Measurements from ENCODE around the gene TM7SF3. TPM values are rescaled to one million over a fixed set of nuclear protein-coding genes. Genes with fewer than 3 reads are reported as not detected.

Gene TM7SF3
- total and polyA plus RNA-seq, 2 donors (not counting 1 experiment from before 2014, with no cell fraction given), result 85.3 to 156 TPM

GRCh38 chr12:27012239-27012981 lies 1.8 kb downstream of the TM7SF3 start:
- no peaks in the 10 kb centered on the region for H4K20me1 ChIP-seq (ENCODE audit: control insufficient read depth, extremely low read depth, insufficient read depth, low read length)
- peak overlapping the region in 2 of 4 experiments; percentile 25 to 93 for H3K4me3 ChIP-seq (replicated peaks in 1 of 4; ENCODE audit: control extremely low read depth in 1 of 4, insufficient read depth in 1 of 4, low read depth in 3 of 4, low read length in 4 of 4)
- TF ChIP-seq CTCF (conservative IDR thresholded peaks at IDR 0.05 in 1 of 2, IDR thresholded peaks at IDR 0.05 in 1 of 2; ENCODE audit: low read depth in 1 of 2, low read length in 2 of 2) (no peak), EZH2 (IDR thresholded peaks at IDR 0.05; ENCODE audit: low read length, missing control alignments) (no peak)
- peaks cover 2% of the 10 kb centered on the region for H3K4me1 ChIP-seq (ENCODE audit: control insufficient read depth, extremely low read depth, insufficient read depth, low read length)
- H3K36me3 ChIP-seq (ENCODE audit: control insufficient read depth, insufficient read depth, low read length), result no peaks in the 10 kb centered on the region
- H3K27ac ChIP-seq (ENCODE audit: insufficient read depth, low read length), result no peak overlapping the region
- no peak overlapping the region for H3K9ac ChIP-seq (ENCODE audit: insufficient read depth, low read length)
- no peaks in the 10 kb centered on the region for H3K27me3 ChIP-seq (ENCODE audit: control insufficient read depth, insufficient read depth, low read length)
- DNase-seq (ENCODE audit: low read depth in 2 of 2), result no peak
- H3K4me2 ChIP-seq (ENCODE audit: extremely low read depth, insufficient read depth, low read length), result no peak overlapping the region
- no peak overlapping the region for H2AFZ ChIP-seq (ENCODE audit: low read length)
- H3K79me2 ChIP-seq (ENCODE audit: control insufficient read depth, insufficient read depth, low read length), result peaks cover 2% of the 10 kb centered on the region
- no peaks in the 10 kb centered on the region for H3K9me3 ChIP-seq (ENCODE audit: control insufficient read depth, insufficient read depth, low read depth, low read length)

DNA sequence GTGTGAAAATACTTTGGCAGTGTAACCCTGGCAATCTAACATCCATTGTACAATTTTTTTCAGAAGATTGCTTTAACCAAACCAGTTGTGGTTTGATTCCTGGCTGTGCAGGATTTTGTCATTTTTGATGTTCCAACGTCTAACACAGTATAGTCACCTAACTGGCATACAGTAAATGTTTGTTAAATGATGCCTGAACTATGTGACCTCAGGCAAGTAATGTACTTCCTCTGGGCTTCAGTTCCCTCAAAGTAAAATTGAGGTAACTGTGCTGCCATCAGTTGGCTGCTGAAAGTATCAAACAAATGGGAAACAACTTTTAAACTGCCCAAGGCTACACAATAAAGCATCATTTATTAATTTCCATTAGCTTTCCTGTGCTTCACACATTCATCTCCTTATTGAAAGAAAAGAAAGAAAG lies 4.3 kb downstream of the TM7SF3 start:
- no peak overlapping the region for H3K4me3 ChIP-seq (replicated peaks in 1 of 4; ENCODE audit: control extremely low read depth in 1 of 4, insufficient read depth in 1 of 4, low read depth in 3 of 4, low read length in 4 of 4)
- no peak for DNase-seq (ENCODE audit: low read depth in 2 of 2)
- TF ChIP-seq EZH2 (IDR thresholded peaks at IDR 0.05; ENCODE audit: low read length, missing control alignments) (no peak), CTCF (conservative IDR thresholded peaks at IDR 0.05 in 1 of 2, IDR thresholded peaks at IDR 0.05 in 1 of 2; ENCODE audit: low read depth in 1 of 2, low read length in 2 of 2) (no peak)
- H2AFZ ChIP-seq (ENCODE audit: low read length), result no peak overlapping the region
- H3K27ac ChIP-seq (ENCODE audit: insufficient read depth, low read length), result no peak overlapping the region
- H3K4me1 ChIP-seq (ENCODE audit: control insufficient read depth, extremely low read depth, insufficient read depth, low read length), result peaks cover 2% of the 10 kb centered on the region
- H3K4me2 ChIP-seq (ENCODE audit: extremely low read depth, insufficient read depth, low read length), result no peak overlapping the region
- no peaks in the 10 kb centered on the region for H3K27me3 ChIP-seq (ENCODE audit: control insufficient read depth, insufficient read depth, low read length)
- H3K79me2 ChIP-seq (ENCODE audit: control insufficient read depth, insufficient read depth, low read length), result peaks cover 2% of the 10 kb centered on the region
- H4K20me1 ChIP-seq (ENCODE audit: control insufficient read depth, extremely low read depth, insufficient read depth, low read length), result no peaks in the 10 kb centered on the region
- no peak overlapping the region for H3K9ac ChIP-seq (ENCODE audit: insufficient read depth, low read length)
- no peaks in the 10 kb centered on the region for H3K36me3 ChIP-seq (ENCODE audit: control insufficient read depth, insufficient read depth, low read length)
- no peaks in the 10 kb centered on the region for H3K9me3 ChIP-seq (ENCODE audit: control insufficient read depth, insufficient read depth, low read depth, low read length)

DNA sequence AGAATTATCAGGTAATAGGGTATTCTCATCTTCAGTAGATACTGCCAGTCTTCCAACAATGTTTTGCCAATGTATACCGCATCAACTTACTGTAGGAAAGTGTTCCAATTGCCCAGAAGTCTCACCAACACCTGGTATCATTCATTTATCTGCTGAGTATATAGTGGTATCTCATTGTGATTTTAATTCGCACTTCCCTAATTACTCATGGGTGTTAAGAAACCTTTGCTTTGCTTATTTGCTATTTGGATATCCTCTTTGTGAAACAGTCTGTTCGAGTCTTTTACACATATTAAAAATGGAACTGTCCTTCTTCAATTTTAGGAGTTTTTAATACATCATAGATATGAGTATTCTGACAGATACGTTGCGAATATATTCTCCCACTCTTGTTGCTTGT lies 6.1 kb downstream of the TM7SF3 start:
- Histone ChIP-seq H3K4me3 (replicated peaks in 1 of 4; ENCODE audit: control extremely low read depth in 1 of 4, insufficient read depth in 1 of 4, low read depth in 3 of 4, low read length in 4 of 4) (no peak overlapping the region), H3K79me2 (ENCODE audit: control insufficient read depth, insufficient read depth, low read length) (peaks cover 2% of the 10 kb centered on the region), H3K9me3 (ENCODE audit: control insufficient read depth, insufficient read depth, low read depth, low read length) (no peaks in the 10 kb centered on the region), H4K20me1 (ENCODE audit: control insufficient read depth, extremely low read depth, insufficient read depth, low read length) (no peaks in the 10 kb centered on the region), H2AFZ (ENCODE audit: low read length) (no peak overlapping the region), H3K27ac (ENCODE audit: insufficient read depth, low read length) (no peak overlapping the region), H3K36me3 (ENCODE audit: control insufficient read depth, insufficient read depth, low read length) (no peaks in the 10 kb centered on the region), H3K4me1 (ENCODE audit: control insufficient read depth, extremely low read depth, insufficient read depth, low read length) (peaks cover 2% of the 10 kb centered on the region), H3K9ac (ENCODE audit: insufficient read depth, low read length) (no peak overlapping the region), H3K27me3 (ENCODE audit: control insufficient read depth, insufficient read depth, low read length) (no peaks in the 10 kb centered on the region), H3K4me2 (ENCODE audit: extremely low read depth, insufficient read depth, low read length) (no peak overlapping the region)
- no peak for DNase-seq (ENCODE audit: low read depth in 2 of 2)
- TF ChIP-seq CTCF (conservative IDR thresholded peaks at IDR 0.05 in 1 of 2, IDR thresholded peaks at IDR 0.05 in 1 of 2; ENCODE audit: low read depth in 1 of 2, low read length in 2 of 2) (no peak), EZH2 (IDR thresholded peaks at IDR 0.05; ENCODE audit: low read length, missing control alignments) (no peak)

All from fibroblast of lung (primary cell).